Caco-2 (cell line): Measurements from ENCODE around the gene CAP1. TPM values are rescaled to one million over a fixed set of nuclear protein-coding genes. Genes with fewer than 3 reads are reported as not detected.
"Not testable (repeated sequence)": the region's sequence is repeated elsewhere in the genome, so short reads cannot be mapped to it uniquely, and the experiment has no call there.

Source experiments
- BruUV-seq: library from RNA; stranded (reverse); fragments of 400-500 nt; replicated peaks from 2 replicates; lab custom pipeline; 2021; lab: Mats Ljungman, UMichigan
- CTCF ChIA-PET: fragments of 300-600 bp; sonication (Branson Sonifier 250); formaldehyde crosslinking; loops from one replicate; lab custom pipeline; 2022; ENCODE audit warnings: antibody characterized with exemption; lab: Charles Lee
- POLR2A ChIA-PET: fragments of 300-600 bp; sonication (Branson Sonifier 250); formaldehyde crosslinking; loops from one replicate; lab custom pipeline; 2022; ENCODE audit warnings: antibody characterized with exemption; lab: Charles Lee
- DNase-seq, 2 experiments: peaks; one replicate each; pipeline versions ENCODE4 v3.0.0 to v3.0.0-alpha.2; 2020 to 2022
- H3K27me3 ChIP-seq: replicated peaks from 2 replicates; pipeline ENCODE4 v1.6.0; 2011; ENCODE audit warnings: low read length; ENCODE audit not compliant: control insufficient read depth, insufficient read depth
- H3K36me3 ChIP-seq: 2 replicates; pipeline ENCODE4 v1.5.1; 2011; ENCODE audit warnings: low read length; ENCODE audit not compliant: control insufficient read depth, insufficient read depth
- H3K4me1 ChIP-seq: fragments of 250-450 bp; sonication (Bioruptor Pico); 2 replicates; pipeline ENCODE4 v1.5.1; 2020; ENCODE audit warnings: mild to moderate bottlenecking
- H3K4me3 ChIP-seq: 2 replicates; pipeline ENCODE4 v1.5.1; 2011; ENCODE audit warnings: low read depth, mild to moderate bottlenecking, control low read depth, low read length
- H3K9me3 ChIP-seq: fragments of 250-450 bp; sonication (Bioruptor Pico); 2 replicates; pipeline ENCODE4 v1.5.1; 2020; ENCODE audit warnings: mild to moderate bottlenecking, moderate library complexity
- H3K27ac Mint-ChIP-seq: one replicate; pipeline ENCODE4 v1.8.0; 2022; ENCODE audit warnings: mixed read lengths; ENCODE audit not compliant: unreplicated experiment
- H3K27me3 Mint-ChIP-seq: one replicate; pipeline ENCODE4 v1.8.0; 2022; ENCODE audit warnings: mixed read lengths; ENCODE audit not compliant: insufficient read depth, unreplicated experiment
- H3K36me3 Mint-ChIP-seq: one replicate; pipeline ENCODE4 v1.8.0; 2022; ENCODE audit warnings: mild to moderate bottlenecking, mixed read lengths; ENCODE audit not compliant: insufficient read depth, unreplicated experiment
- H3K4me1 Mint-ChIP-seq: one replicate; pipeline ENCODE4 v1.8.0; 2022; ENCODE audit warnings: low read depth, mixed read lengths; ENCODE audit not compliant: unreplicated experiment
- H3K4me3 Mint-ChIP-seq: one replicate; pipeline ENCODE4 v1.8.0; 2022; ENCODE audit warnings: mild to moderate bottlenecking, moderate library complexity, mixed read lengths; ENCODE audit not compliant: unreplicated experiment
- H3K9me3 Mint-ChIP-seq: one replicate; pipeline ENCODE4 v1.8.0; 2022; ENCODE audit warnings: mixed read lengths; ENCODE audit not compliant: unreplicated experiment
- CTCF ChIP-seq, 2 experiments: fragments of 200-600 bp in 1 of 2; IDR thresholded peaks; 1 replicate in 1 of 2; 2 replicates in 1 of 2; pipeline versions ENCODE4 v1.5.1 to v1.8.0; 2011 to 2022; ENCODE audit warnings: antibody characterized with exemption in 1 of 2, control low read depth in 1 of 2, inconsistent platforms in 1 of 2, low read depth in 1 of 2, low read length in 1 of 2, mild to moderate bottlenecking in 1 of 2, moderate library complexity in 1 of 2; ENCODE audit not compliant: insufficient read depth in 1 of 2, severe bottlenecking in 1 of 2, unreplicated experiment in 1 of 2
- intact Hi-C: fragments of 100-400 bp; cut with micrococcal nuclease; formaldehyde crosslinking; loops from one replicate; pipeline ENCODE4 v1.10.0; 2022; ENCODE audit not compliant: unreplicated experiment
- total RNA-seq: library from RNA; stranded (reverse); gene quantifications from 2 replicates; pipeline ENCODE4 v1.2.3, GENCODE V29; 2022

The CAP1 gene
- total RNA-seq, 1 experiment from 2014 or later = 181 TPM

GRCh38 chr1:40081871-40082270 lies 41.3 kb downstream of the CAP1 start:
- Histone ChIP-seq H3K4me3 (no peak overlapping the region), H3K9me3 (no peaks in the 10 kb centered on the region), H3K4me1 (no peaks in the 10 kb centered on the region), H3K27me3 (no peaks in the 10 kb centered on the region), H3K36me3 (no peaks in the 10 kb centered on the region)
- intact Hi-C loops = loop anchor here (10.0 kb wide), 1 partner anchor 63 kb away; no protein-coding TSS in a partner anchor
- no peaks in the 10 kb centered on the region for H3K4me1 Mint-ChIP-seq
- H3K4me3 Mint-ChIP-seq = no peak overlapping the region
- H3K36me3 Mint-ChIP-seq = peaks cover 49% of the 10 kb centered on the region
- no peaks in the 10 kb centered on the region for H3K27me3 Mint-ChIP-seq
- no peaks in the 10 kb centered on the region for H3K9me3 Mint-ChIP-seq
- no peak for DNase-seq
- CTCF ChIA-PET = no interaction called here
- no peak overlapping the region for H3K27ac Mint-ChIP-seq
- BruUV-seq = no TSS peak
- no peak for TF ChIP-seq CTCF (IDR thresholded peaks at IDR 0.05; ENCODE audit: insufficient read depth in 1 of 2, low read depth in 1 of 2, low read length in 1 of 2, severe bottlenecking in 1 of 2, unreplicated experiment in 1 of 2)
- POLR2A ChIA-PET = no interaction called here

- H3K27me3 ChIP-seq, H3K27ac Mint-ChIP-seq, H3K4me3 Mint-ChIP-seq, H3K9me3 Mint-ChIP-seq, H3K4me3 ChIP-seq, POLR2A ChIA-PET, H3K36me3 ChIP-seq, H3K27me3 Mint-ChIP-seq, H3K4me1 ChIP-seq, H3K9me3 ChIP-seq, BruUV-seq, H3K4me1 Mint-ChIP-seq: not testable (repeated sequence)
- TF ChIP-seq CTCF (IDR thresholded peaks at IDR 0.05; ENCODE audit: insufficient read depth in 1 of 2, low read depth in 1 of 2, low read length in 1 of 2, severe bottlenecking in 1 of 2, unreplicated experiment in 1 of 2) = peak; percentile 50 to 68
- peak; percentile 58 to 69 for DNase-seq
- peaks cover 60% of the 10 kb centered on the region for H3K36me3 Mint-ChIP-seq
- CTCF ChIA-PET = interaction anchor here (0.9 to 1.0 kb wide), 2 partner anchors 99 to 254 kb away, joined by 3 read pairs; no protein-coding TSS in a partner anchor
- intact Hi-C loops = loop anchor here (2.0 to 10.0 kb wide), 2 partner anchors 60 to 320 kb away; no protein-coding TSS in a partner anchor
Measured at GRCh38 chr1:40084750-40085149, 44.2 kb downstream of the CAP1 start.

GRCh38 chr1:40090652-40091355 lies 50.3 kb downstream of the CAP1 start:
- no TSS peak for BruUV-seq
- no peak for TF ChIP-seq CTCF (IDR thresholded peaks at IDR 0.05; ENCODE audit: insufficient read depth in 1 of 2, low read depth in 1 of 2, low read length in 1 of 2, severe bottlenecking in 1 of 2, unreplicated experiment in 1 of 2)
- ChIA-PET CTCF (interaction anchor here (1.6 kb wide), 1 partner anchor 248 kb away, joined by 4 read pairs; no protein-coding TSS in a partner anchor), POLR2A (no interaction called here)
- intact Hi-C loops = no loop called here
- no peak for DNase-seq
- Histone ChIP-seq H3K4me1 (no peaks in the 10 kb centered on the region), H3K27me3 (no peaks in the 10 kb centered on the region), H3K9me3 (no peaks in the 10 kb centered on the region), H3K36me3 (no peaks in the 10 kb centered on the region), H3K4me3 (no peak overlapping the region)
- H3K4me1 Mint-ChIP-seq = peaks cover 12% of the 10 kb centered on the region
- no peaks in the 10 kb centered on the region for H3K9me3 Mint-ChIP-seq
- H3K27me3 Mint-ChIP-seq = no peaks in the 10 kb centered on the region
- H3K4me3 Mint-ChIP-seq = no peak overlapping the region
- no peak overlapping the region for H3K27ac Mint-ChIP-seq
- peaks cover 47% of the 10 kb centered on the region for H3K36me3 Mint-ChIP-seq
